Embryonic facial prominence (tissue), 1 donor: ENCODE results near the gene SYNDIG1L.
"Not testable (repeated sequence)": the region's sequence is repeated elsewhere in the genome, so short reads cannot be mapped to it uniquely, and the experiment has no call there.

Source experiments
- DNase-seq: peaks from one replicate; pipeline ENCODE4 v3.0.0-alpha.2; 2016; ENCODE audit errors: extremely low spot score

The SYNDIG1L gene

GRCh38 chr14:74426202-74426582 is at the start of gene SYNDIG1L:
Gene SYNDIG1L (minus strand): TSS chr14:74426210. CDS start chr14:74409744, 16,466 bp downstream.
- DNase-seq, result no peak

GRCh38 chr14:74475678-74476077 is 49.7 kb upstream of the SYNDIG1L start:
- no peak for DNase-seq

DNA sequence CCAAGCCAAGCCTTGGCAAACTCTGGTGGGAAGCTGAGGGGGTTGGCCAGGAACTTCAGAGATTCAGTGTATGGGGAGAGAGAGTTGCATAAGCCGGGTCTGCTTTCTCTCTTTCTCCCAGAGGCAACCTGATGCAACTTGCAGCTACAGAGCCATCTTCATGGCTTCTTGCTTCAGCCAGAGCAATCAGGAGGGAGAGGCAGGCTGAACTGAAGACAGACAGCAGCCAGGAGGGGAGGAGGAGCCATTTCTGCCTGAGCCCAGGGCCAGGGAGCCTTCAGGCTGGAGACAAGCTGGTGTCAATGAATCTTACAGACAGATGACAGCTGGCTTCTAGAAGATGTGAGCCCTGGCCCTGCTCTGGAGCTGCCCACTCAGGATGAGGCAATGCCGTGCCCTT is 48.4 kb upstream of the SYNDIG1L start:
- no peak for DNase-seq

DNA sequence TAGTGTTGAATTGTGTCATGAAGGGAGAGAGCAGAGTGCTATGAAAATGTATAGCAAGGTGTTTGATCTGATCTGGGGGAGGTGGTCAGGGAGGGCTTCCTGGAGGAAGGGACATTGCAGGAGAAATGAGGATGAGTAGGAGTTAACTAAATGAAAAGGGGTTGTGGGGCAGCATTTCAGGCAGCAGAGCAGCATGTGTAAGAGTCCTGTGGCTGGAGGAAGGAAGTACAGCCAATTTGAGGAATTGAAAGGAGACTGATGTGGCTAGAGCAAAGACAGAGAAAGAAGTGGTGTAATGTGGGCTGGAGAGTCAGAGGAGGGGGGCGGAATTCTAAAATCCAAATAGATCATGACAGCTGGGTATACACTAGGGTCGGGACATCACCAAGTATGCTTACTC is 46.6 kb upstream of the SYNDIG1L start:
- no peak for DNase-seq

DNA sequence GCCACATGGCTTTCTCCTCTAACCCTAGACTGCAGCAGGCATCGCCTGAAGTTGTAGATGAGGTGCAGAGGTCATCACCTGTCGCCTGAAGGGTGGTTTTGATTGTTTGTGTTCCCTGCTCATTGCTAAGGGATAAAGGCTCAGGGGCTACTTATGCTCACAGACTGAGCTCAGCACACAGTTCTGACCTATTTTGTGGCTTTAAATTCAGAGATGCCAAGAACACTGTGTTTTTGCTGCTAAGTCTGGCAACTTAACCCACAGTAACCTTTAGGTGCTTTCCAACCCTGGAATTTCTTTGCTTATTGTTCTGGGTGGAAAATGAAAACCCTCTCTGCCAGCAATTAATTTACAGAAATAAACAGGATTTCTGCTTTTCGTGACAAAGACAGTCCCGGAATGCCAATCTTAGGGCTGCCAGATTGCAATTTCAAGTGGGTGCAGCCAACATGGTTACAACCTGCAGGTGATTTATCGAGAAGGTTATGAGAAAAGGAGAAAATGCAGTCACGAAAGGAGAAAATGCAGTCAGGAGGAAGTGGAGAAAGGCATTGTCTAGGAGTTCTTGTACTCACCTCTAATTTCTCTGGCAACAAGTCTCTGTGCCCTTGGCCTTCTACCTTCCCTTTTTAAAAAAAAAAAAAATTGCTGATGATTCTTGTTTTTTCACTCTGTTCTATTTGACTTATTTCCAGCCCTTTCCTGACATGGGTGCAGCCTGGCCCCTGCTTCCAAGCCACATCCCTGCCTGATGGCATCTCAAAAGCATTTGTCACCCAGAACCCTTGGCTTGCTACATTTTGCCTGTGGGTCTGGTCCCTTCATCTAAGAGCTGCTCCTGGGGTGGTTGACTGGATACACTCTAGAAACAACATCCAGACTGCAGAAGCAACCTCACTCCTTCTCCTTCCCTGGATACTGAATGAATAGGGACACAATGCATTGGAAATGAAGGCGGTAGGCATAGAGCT is 43.8 kb upstream of the SYNDIG1L start:
- no peak for DNase-seq

DNA sequence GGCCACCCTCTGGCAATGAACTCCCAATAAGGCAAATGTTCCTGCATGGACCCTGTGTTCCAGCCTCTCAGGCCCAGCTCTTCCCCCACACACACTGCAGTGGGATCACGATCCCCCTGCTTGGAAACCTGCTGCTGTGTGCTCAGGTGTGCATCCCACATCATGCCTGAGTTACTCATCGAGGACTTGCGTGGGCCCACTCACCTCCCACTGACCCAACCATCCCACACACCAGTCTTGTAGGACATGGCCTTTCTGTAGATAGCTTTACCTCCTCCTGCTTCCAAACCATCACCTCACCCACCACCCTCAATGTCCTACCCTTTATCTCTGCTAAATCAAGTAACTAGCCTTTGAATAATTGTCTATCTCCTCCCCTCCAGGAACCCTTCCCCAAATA is 42.5 kb upstream of the SYNDIG1L start:
- no peak for DNase-seq

DNA sequence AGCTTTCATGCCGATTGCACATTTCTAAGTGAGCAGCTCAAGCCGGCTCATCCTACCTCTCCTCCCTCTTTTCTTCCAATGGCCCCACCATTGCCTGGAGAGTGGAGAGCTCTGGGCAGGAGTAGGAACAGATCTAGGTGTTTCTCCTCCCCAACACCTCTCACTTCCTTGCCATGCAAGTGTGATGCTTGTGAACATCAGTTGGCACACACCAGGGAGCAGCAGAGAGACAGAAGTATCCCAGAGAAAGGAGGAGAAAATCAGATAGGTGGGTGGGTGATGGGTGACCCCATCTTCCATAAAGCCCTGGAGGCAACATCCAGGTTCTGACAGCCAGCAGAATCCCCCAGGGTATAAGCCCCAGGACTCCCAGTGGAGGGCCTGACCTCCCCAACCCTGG is 39.3 kb upstream of the SYNDIG1L start:
- no peak for DNase-seq

- DNase-seq, result no peak
Observed at GRCh38 chr14:74464785-74465184, 38.8 kb upstream of the SYNDIG1L start.

GRCh38 chr14:74463697-74464096 is 37.7 kb upstream of the SYNDIG1L start:
- DNase-seq, result no peak

GRCh38 chr14:74462993-74463392 is 37.0 kb upstream of the SYNDIG1L start:
- no peak for DNase-seq

GRCh38 chr14:74459976-74460375 is 34.0 kb upstream of the SYNDIG1L start:
- DNase-seq, result no peak

DNA sequence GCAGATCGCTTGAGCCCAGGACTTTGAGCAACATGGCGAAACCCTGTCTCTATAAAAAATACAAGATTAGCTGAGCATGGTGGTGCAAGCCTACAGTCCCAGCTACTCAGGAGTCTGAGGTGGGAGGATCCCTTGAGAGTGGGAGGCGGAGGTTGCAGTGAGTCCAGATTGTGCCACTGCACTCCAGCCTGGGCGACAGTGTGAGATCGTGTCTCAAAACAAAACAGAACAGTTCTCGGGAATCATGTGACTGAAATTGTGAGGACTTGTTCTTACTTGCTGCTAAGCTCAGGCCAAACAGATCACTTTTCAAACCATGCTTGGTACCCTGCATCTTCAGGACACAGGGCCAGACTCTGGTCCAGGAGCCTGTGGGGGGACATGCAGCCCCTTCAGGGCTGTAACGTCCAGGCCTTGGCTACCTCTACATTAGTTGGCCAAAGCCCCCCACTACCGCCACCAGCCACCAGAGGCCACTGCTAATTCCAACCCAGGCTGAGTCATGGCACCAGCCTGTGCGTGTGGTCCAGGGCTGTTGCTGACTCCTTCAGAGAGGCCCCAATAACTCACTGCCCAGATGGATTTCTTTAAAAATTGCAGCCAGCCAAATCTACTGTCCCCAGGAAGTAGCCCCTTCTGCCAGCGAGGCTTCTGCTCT is 33.4 kb upstream of the SYNDIG1L start:
- no peak for DNase-seq

DNA sequence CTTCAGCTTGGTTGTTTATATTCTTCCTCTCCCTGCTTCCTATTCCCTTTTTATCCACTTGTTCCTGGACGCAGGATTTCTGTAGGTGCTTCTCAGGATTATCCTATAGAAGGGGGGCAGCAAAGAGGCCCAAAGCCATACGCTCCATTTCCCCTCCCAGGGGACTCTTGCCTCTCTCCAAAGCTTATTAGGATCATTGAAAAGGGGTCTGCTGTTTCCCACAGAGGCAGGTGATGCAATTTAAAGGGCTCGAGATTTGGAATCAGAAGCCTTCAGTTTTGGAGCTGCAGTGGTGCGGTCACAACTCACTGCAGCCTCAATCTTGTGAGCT is 31.5 kb upstream of the SYNDIG1L start:
- DNase-seq, result no peak

DNA sequence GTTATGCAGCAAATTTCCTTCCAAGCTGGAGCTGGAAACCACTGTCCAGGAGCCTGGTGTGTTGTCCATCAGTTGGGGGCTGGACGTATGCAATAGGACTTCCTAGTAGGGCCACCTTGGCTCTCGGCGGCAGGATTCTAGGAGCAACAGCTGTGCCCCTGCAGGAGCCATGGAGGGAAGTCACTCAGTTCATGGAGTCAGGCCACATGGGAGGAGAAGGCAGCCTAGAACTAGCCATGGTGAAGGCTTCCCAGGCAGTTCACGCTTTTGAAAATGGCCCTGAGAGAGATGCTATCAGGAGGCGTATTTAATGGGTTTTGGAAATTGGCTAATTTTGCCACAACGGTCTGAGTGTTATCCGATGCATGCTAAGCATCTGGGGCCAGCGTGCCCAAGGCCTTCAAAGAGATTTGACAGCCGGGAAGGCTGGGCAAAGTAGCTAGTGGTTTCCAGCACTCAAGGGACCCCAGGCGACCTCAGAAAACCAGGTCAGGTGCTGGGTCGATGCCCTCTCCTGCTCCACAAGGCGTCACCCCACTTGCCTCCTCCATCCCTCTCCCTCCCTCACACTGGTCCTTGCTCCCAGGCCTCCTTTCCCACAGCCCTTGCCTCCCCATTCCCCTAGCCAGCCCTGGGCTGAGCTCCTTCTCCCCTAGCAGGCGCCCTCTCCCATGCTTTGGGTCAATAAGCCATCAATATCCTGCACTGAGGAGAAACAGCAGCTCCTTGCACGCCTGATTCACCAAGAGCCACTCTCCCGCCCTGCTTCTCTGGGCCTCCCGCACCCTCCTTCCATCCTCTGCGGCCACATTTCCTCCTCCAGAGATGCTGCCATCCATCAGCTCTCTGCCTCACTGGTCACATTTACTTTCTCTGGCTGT is 30.9 kb upstream of the SYNDIG1L start:
- DNase-seq, result no peak

- DNase-seq, result not testable (repeated sequence)
Observed at GRCh38 chr14:74454397-74454796, 28.4 kb upstream of the SYNDIG1L start.

- DNase-seq, result no peak
Observed at GRCh38 chr14:74444866-74445265, 18.9 kb upstream of the SYNDIG1L start.

GRCh38 chr14:74442757-74443156 is 16.7 kb upstream of the SYNDIG1L start:
- no peak for DNase-seq

- no peak for DNase-seq
Observed at GRCh38 chr14:74441113-74441512, 15.1 kb upstream of the SYNDIG1L start.

- no peak for DNase-seq
Observed at GRCh38 chr14:74438351-74438915, 12.4 kb upstream of the SYNDIG1L start.

- no peak for DNase-seq
Observed at GRCh38 chr14:74437496-74438053, 11.6 kb upstream of the SYNDIG1L start.

GRCh38 chr14:74434294-74434693 is 8.3 kb upstream of the SYNDIG1L start:
- DNase-seq, result no peak

GRCh38 chr14:74429991-74430390 is 4.0 kb upstream of the SYNDIG1L start:
- DNase-seq, result no peak
